ENCODE measurements around the gene TCIRG1. TPM values are rescaled to one million over a fixed set of nuclear protein-coding genes. Genes with fewer than 3 reads are reported as not detected.

The TCIRG1 gene
- total RNA-seq, 4 donors from 2014 or later, result 19.4 to 50.9 (median 41.2) TPM

DNA sequence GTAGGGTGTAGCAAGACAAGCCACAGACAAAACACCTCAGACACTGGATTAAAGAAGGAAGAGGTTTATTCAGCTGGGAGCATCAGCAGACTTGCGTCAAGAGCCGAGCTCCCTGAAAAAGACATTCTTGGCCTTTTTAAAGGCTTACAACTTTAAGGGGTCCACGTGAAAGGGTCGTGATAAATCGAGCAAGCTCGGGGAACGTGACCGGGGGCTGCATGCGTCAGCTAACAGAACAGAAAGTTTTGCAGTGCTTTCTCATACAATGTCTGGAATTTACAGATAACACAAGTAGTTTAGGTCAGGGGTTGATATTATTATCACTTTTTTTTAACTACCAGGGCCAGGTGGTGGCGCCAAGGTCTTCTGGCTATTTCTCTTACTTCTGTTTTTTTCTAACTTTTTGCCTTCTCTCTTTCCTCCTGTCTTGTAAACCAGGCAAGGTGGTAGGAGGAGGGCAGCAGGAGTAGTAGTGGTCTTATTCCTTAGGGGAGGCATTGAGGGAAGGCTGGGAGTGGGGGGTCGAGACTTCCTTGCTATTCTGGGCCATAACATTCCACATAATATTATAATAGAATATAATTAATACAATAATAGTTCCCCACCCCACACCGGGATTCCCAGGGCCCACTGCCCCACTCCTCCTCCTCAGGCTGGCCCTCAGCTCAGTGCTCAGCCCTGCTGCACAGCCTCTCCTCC lies 29.3 kb upstream of the TCIRG1 start:
- H3K4me1 ChIP-seq, result peaks cover 60% of the 10 kb centered on the region
- TF ChIP-seq EP300 (IDR thresholded peaks at IDR 0.05) (no peak), CTCF (IDR thresholded peaks at IDR 0.05) (no peak), POLR2A (IDR thresholded peaks at IDR 0.05) (no peak), POLR2AphosphoS5 (IDR thresholded peaks at IDR 0.05) (no peak)
- no peaks in the 10 kb centered on the region for H3K36me3 ChIP-seq
- peak overlapping the region; percentile 88 for H3K27ac ChIP-seq
- WGBS, result 67% methylated on average over 12 of the region's 12 CpGs
- peak overlapping the region; percentile 46 for H3K4me3 ChIP-seq
- H3K9me3 ChIP-seq, result no peaks in the 10 kb centered on the region
- no peaks in the 10 kb centered on the region for H3K27me3 ChIP-seq
- DNase-seq (ENCODE audit: low spot score in 2 of 2), result no peak

DNA sequence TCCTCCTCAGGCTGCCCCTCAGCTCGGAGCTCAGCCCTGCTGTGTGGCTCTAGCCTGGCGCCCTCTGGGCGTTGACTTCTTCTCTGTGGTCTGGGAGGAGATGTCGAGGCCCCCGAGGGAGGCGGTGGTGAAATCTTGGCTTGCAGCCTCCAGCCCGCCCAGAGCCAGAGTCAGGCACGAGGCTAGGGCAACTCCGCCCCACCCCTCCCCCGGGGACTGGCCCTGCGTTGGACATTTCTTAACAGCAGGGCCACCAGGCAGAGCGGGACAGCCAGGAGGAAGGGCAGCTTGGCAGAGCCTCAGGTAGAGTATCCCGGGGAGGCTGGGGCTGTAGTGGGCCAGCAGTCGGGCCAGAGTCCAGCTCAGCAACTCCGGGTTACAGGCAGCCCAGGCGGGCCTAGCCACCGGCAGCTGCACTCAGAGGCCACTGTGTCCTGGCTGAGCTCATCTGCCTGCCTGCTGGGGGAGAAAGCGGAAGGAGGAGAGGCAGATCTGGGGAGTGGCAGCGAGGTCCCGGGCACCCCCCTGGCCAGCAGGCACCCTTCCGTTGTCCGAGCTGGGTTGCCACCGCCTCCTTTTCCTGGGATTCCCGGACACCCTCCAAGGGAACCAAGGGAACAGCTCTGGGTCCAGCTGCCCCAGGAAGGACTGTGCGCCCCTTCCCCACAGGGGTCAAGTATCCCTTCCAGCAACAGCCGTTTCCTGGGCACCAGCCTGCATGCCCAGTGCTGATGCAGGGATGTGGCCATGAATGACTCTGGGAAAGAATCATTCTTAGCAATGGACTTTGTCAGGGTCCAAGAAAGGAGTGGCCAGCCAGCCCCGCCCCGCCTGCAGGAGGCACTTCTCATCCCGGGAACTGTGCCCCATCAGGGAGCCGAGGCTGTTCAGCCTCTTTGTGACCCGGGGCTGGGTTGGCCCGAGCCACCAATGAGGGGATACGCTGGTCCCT lies 28.5 kb upstream of the TCIRG1 start, which contains the start of gene ALDH3B1:
Gene ALDH3B1 (plus strand): TSS at position 238 of the 952 bp plus-strand sequence. CDS start 4,971 bp downstream, outside the sequence.
- Histone ChIP-seq H3K9me3 (no peaks in the 10 kb centered on the region), H3K27ac (peak within 1 kb of the TSS; percentile 88), H3K4me1 (peaks cover 66% of the 10 kb centered on the region), H3K36me3 (no peaks in the 10 kb centered on the region), H3K4me3 (peak within 1 kb of the TSS; percentile 46), H3K27me3 (no peaks in the 10 kb centered on the region)
- DNase-seq (ENCODE audit: low spot score in 2 of 2), result peak; percentile 97 to 98
- 12% methylated on average over 14 of the region's 33 CpGs for WGBS
- TF ChIP-seq CTCF (IDR thresholded peaks at IDR 0.05), result no peak
- peak in 1 of 2 donors; percentile 46 for TF ChIP-seq POLR2A (IDR thresholded peaks at IDR 0.05)
- TF ChIP-seq EP300 (IDR thresholded peaks at IDR 0.05), result no peak
- peak in 2 of 3 donors; percentile 78 to 80 for TF ChIP-seq POLR2AphosphoS5 (IDR thresholded peaks at IDR 0.05)

- 80% methylated on average over 16 of the region's 16 CpGs for WGBS
- Histone ChIP-seq H3K27me3 (no peaks in the 10 kb centered on the region), H3K9me3 (no peaks in the 10 kb centered on the region), H3K36me3 (no peaks in the 10 kb centered on the region), H3K4me1 (peaks cover 66% of the 10 kb centered on the region), H3K27ac (peak overlapping the region; percentile 88), H3K4me3 (peak overlapping the region; percentile 46)
- peak; percentile 58 to 73 for DNase-seq (ENCODE audit: low spot score in 2 of 2)
- TF ChIP-seq EP300 (IDR thresholded peaks at IDR 0.05), result no peak
- no peak for TF ChIP-seq POLR2AphosphoS5 (IDR thresholded peaks at IDR 0.05)
- TF ChIP-seq CTCF (IDR thresholded peaks at IDR 0.05), result no peak
- TF ChIP-seq POLR2A (IDR thresholded peaks at IDR 0.05), result no peak
Observed at GRCh38 chr11:68011051-68011943, 27.5 kb upstream of the TCIRG1 start.

- 75% methylated on average over 10 of the region's 17 CpGs for WGBS
- Histone ChIP-seq H3K27ac (peak overlapping the region; percentile 0), H3K36me3 (no peaks in the 10 kb centered on the region), H3K9me3 (no peaks in the 10 kb centered on the region), H3K4me3 (no peak overlapping the region), H3K4me1 (peaks cover 75% of the 10 kb centered on the region), H3K27me3 (no peaks in the 10 kb centered on the region)
- TF ChIP-seq EP300 (IDR thresholded peaks at IDR 0.05), result no peak
- no peak for TF ChIP-seq CTCF (IDR thresholded peaks at IDR 0.05)
- no peak for TF ChIP-seq POLR2AphosphoS5 (IDR thresholded peaks at IDR 0.05)
- no peak for TF ChIP-seq POLR2A (IDR thresholded peaks at IDR 0.05)
- DNase-seq (ENCODE audit: low spot score in 2 of 2), result peak; percentile 62 to 63
Observed at GRCh38 chr11:68012044-68012842, 26.6 kb upstream of the TCIRG1 start.

Data from suprapubic skin (tissue), 4 donors.